HEK293 (cell line): ENCODE data around the gene ISYNA1.

ENCODE experiments used
- CTCF ChIA-PET: fragments of 350-600 bp; formaldehyde crosslinking; extraction: SDS; loops from one replicate; lab custom pipeline; 2021; ENCODE audit warnings: antibody characterized with exemption; lab: Yijun Ruan, JAX
- POLR2A ChIA-PET: fragments of 300-600 bp; formaldehyde crosslinking; extraction: SDS; loops from one replicate; lab custom pipeline; 2020; ENCODE audit warnings: antibody characterized with exemption, inconsistent platforms; lab: Yijun Ruan, JAX
- H3K27ac ChIP-seq: fragments of 200-500 bp; sonication (Bioruptor generic); 2 replicates; pipeline ENCODE4 v1.5.1; 2014; ENCODE audit warnings: low read depth, low read length, control low read depth, inconsistent platforms; ENCODE audit errors: extremely low read depth
- H3K36me3 ChIP-seq, 2 experiments: fragments of 200-500 bp in 1 of 2; sonication (Bioruptor generic) in 1 of 2; 1 replicate in 1 of 2; 2 replicates in 1 of 2; pipeline ENCODE4 v1.5.1; 2014 to 2017; ENCODE audit warnings: inconsistent platforms in 2 of 2, low read length in 2 of 2; ENCODE audit not compliant: control insufficient read depth in 2 of 2, insufficient read depth in 1 of 2
- H3K4me1 ChIP-seq: fragments of 200-500 bp; sonication (Bioruptor generic); 2 replicates; pipeline ENCODE4 v1.5.1; 2014; ENCODE audit warnings: mild to moderate bottlenecking, low read length, inconsistent platforms; ENCODE audit not compliant: control insufficient read depth, insufficient read depth
- H3K4me3 ChIP-seq: 2 replicates; pipeline ENCODE4 v1.5.1; 2011; ENCODE audit warnings: low read depth, mild to moderate bottlenecking, control low read depth, low read length, moderate library complexity
- H3K9me3 ChIP-seq: fragments of 200-500 bp; sonication (Bioruptor generic); 2 replicates; pipeline ENCODE4 v1.5.1; 2014; ENCODE audit warnings: low read depth, low read length, inconsistent platforms; ENCODE audit not compliant: control insufficient read depth, insufficient read depth
- GLIS1 ChIP-seq: fragments of 450-650 bp; formaldehyde crosslinking; IDR thresholded peaks from 2 replicates; pipeline ENCODE4 v1.5.1; 2016; ENCODE audit warnings: missing biosample characterization, missing genetic modification characterization
- KLF1 ChIP-seq: fragments of 450-650 bp; formaldehyde crosslinking; IDR thresholded peaks from 2 replicates; pipeline ENCODE4 v1.5.1; 2016; ENCODE audit warnings: missing biosample characterization, missing genetic modification characterization
- KLF7 ChIP-seq: fragments of 450-650 bp; formaldehyde crosslinking; IDR thresholded peaks from 2 replicates; pipeline ENCODE4 v1.5.1; 2016; ENCODE audit warnings: missing biosample characterization, missing genetic modification characterization, borderline replicate concordance
- OVOL3 ChIP-seq: fragments of 450-650 bp; formaldehyde crosslinking; IDR thresholded peaks from 2 replicates; pipeline ENCODE4 v1.5.1; 2016; ENCODE audit warnings: missing biosample characterization, missing genetic modification characterization
- SP2 ChIP-seq: fragments of 450-650 bp; formaldehyde crosslinking; IDR thresholded peaks from 2 replicates; pipeline ENCODE4 v1.5.1; 2016; ENCODE audit warnings: missing biosample characterization, missing genetic modification characterization
- ZBTB48 ChIP-seq: fragments of 450-650 bp; formaldehyde crosslinking; IDR thresholded peaks from 2 replicates; pipeline ENCODE4 v1.5.1; 2016; ENCODE audit warnings: missing biosample characterization, missing genetic modification characterization
- ZEB2 ChIP-seq: fragments of 450-650 bp; formaldehyde crosslinking; IDR thresholded peaks from 2 replicates; pipeline ENCODE4 v1.5.1; 2016; ENCODE audit warnings: missing biosample characterization, missing genetic modification characterization
- ZNF175 ChIP-seq: fragments of 450-650 bp; formaldehyde crosslinking; IDR thresholded peaks from 2 replicates; pipeline ENCODE4 v1.5.1; 2016; ENCODE audit warnings: missing biosample characterization, missing genetic modification characterization
- ZNF19 ChIP-seq: fragments of 450-650 bp; formaldehyde crosslinking; IDR thresholded peaks from 2 replicates; pipeline ENCODE4; 2016; ENCODE audit warnings: missing biosample characterization, missing genetic modification characterization, low read depth
- ZNF211 ChIP-seq: fragments of 450-650 bp; formaldehyde crosslinking; IDR thresholded peaks from 2 replicates; pipeline ENCODE4 v1.5.1; 2016; ENCODE audit warnings: low read depth, missing biosample characterization, missing genetic modification characterization
- ZNF221 ChIP-seq: fragments of 450-650 bp; formaldehyde crosslinking; IDR thresholded peaks from 2 replicates; pipeline ENCODE4 v1.5.1; 2017; ENCODE audit warnings: missing biosample characterization, missing genetic modification characterization, borderline replicate concordance
- ZNF266 ChIP-seq: fragments of 450-650 bp; formaldehyde crosslinking; IDR thresholded peaks from 2 replicates; pipeline ENCODE4 v1.5.1; 2016; ENCODE audit warnings: missing biosample characterization, missing genetic modification characterization, low read depth
- ZNF324 ChIP-seq: fragments of 450-650 bp; formaldehyde crosslinking; IDR thresholded peaks from 2 replicates; pipeline ENCODE4 v1.5.1; 2016; ENCODE audit warnings: missing biosample characterization, missing genetic modification characterization
- ZNF530 ChIP-seq: fragments of 450-650 bp; formaldehyde crosslinking; IDR thresholded peaks from 2 replicates; pipeline ENCODE4 v1.5.1; 2016; ENCODE audit warnings: low read depth, missing biosample characterization, missing genetic modification characterization
- ZNF544 ChIP-seq: fragments of 450-650 bp; formaldehyde crosslinking; IDR thresholded peaks from 2 replicates; pipeline ENCODE4 v1.5.0; 2017; ENCODE audit warnings: missing biosample characterization, missing genetic modification characterization
- ZNF561 ChIP-seq: fragments of 450-650 bp; IDR thresholded peaks from 2 replicates; pipeline ENCODE4 v1.5.1; 2018; ENCODE audit warnings: missing biosample characterization, missing genetic modification characterization, borderline replicate concordance
- ZNF701 ChIP-seq: fragments of 450-650 bp; formaldehyde crosslinking; IDR thresholded peaks from 2 replicates; pipeline ENCODE4 v1.5.1; 2016; ENCODE audit warnings: missing biosample characterization, missing genetic modification characterization
- ZNF768 ChIP-seq: fragments of 450-650 bp; formaldehyde crosslinking; IDR thresholded peaks from 2 replicates; pipeline ENCODE4 v1.5.1; 2018; ENCODE audit warnings: missing biosample characterization, mild to moderate bottlenecking, missing genetic modification characterization
- TF ChIP-seq, protein P1 (sequence below): fragments of 450-650 bp; formaldehyde crosslinking; IDR thresholded peaks from 2 replicates; pipeline ENCODE4 v1.5.1; 2017; ENCODE audit warnings: missing biosample characterization, missing genetic modification characterization
- TF ChIP-seq, protein P2 (sequence below): fragments of 450-650 bp; formaldehyde crosslinking; conservative IDR thresholded peaks from 2 replicates; pipeline ENCODE4 v1.5.1; 2016; ENCODE audit warnings: low read depth, missing biosample characterization, missing genetic modification characterization
- TF ChIP-seq, protein P3 (sequence below): fragments of 450-650 bp; formaldehyde crosslinking; optimal IDR thresholded peaks from 2 replicates; pipeline ENCODE3; 2016; ENCODE audit warnings: missing biosample characterization, mild to moderate bottlenecking, missing genetic modification characterization
- TF ChIP-seq, protein P4 (sequence below): fragments of 450-650 bp; formaldehyde crosslinking; IDR thresholded peaks from 2 replicates; pipeline ENCODE4 v1.5.1; 2016; ENCODE audit warnings: missing biosample characterization, missing genetic modification characterization
- TF ChIP-seq, protein P5 (sequence below): fragments of 450-650 bp; formaldehyde crosslinking; IDR thresholded peaks from 2 replicates; pipeline ENCODE4 v1.5.1; 2016; ENCODE audit warnings: missing biosample characterization, missing genetic modification characterization
- TF ChIP-seq, protein P6 (sequence below): fragments of 450-650 bp; formaldehyde crosslinking; IDR thresholded peaks from 2 replicates; pipeline ENCODE4 v1.5.1; 2016; ENCODE audit warnings: missing biosample characterization, missing genetic modification characterization

The ISYNA1 gene

DNA sequence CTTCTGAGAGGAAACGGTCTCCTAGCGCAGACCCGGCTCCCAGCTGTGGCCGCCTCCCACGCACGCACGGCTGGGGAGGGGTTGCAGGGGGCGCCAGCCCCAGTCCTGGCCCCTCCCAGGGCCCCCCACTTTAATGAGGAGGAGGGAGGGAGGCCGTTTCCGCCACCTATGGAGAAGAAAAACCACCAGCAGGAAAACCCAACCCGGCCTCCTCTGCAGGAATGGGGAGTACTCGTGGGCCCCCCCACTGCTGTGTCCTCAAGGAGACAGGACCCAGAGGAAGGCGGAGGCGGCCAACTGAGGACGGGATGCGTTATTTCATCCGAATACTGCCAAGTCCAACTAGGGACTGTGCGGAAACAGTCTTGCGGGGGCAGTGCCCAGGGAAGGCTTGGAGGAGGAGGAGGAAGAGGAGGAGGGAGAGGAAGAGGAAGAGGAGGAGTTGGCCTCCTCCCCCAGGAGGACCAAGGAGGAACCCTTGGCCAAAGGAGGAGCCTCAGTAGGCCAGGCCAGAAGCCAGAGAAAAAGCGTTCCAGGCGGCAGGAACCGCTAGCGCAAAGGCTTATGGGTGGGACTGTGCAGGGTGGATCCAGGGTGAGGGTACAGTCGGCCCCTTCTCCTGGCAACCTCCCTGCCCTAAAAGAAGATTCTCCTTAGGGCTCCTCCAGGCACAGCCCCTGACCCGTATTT, 22.6 kb downstream of the ISYNA1 start:
- no peak overlapping the region for H3K27ac ChIP-seq
- ChIA-PET POLR2A (interaction anchor here (1.5 to 4.2 kb wide), 4 partner anchors 11 to 135 kb away, joined by 4 to 75 read pairs (median 12); partner anchors contain the start of gene JUND), CTCF (interaction anchor here (1.1 to 6.7 kb wide), 10 partner anchors 25 to 137 kb away, joined by 3 to 117 read pairs (median 8); partner anchors contain the start of gene GDF15)
- H3K36me3 ChIP-seq, result no peaks in the 10 kb centered on the region
- peaks cover 9% of the 10 kb centered on the region; the same call in 1 of the 2 replicates for H3K4me1 ChIP-seq
- no peak overlapping the region for H3K4me3 ChIP-seq
- H3K9me3 ChIP-seq, result no peaks in the 10 kb centered on the region
- TF ChIP-seq ZNF768 (tag by site-specific recombination) (no peak), KLF1 (tag by site-specific recombination) (peak; percentile 18; the same call in 1 of the 2 replicates), KLF7 (no peak), ZBTB48 (tag by site-specific recombination) (0 out of 2 replicates have a peak, but pooled peaks have one; percentile 28), ZNF324 (tag by site-specific recombination) (no peak), ZNF221 (no peak), ZNF211 (tag by site-specific recombination) (no peak), ZNF175 (tag by site-specific recombination) (no peak), ZNF701 (tag by site-specific recombination) (no peak), ZNF530 (no peak), ZNF544 (no peak), ZNF266 (no peak), ZNF19 (tag by site-specific recombination) (no peak), ZNF561 (tag by site-specific recombination) (0 out of 2 replicates have a peak, but pooled peaks have one; percentile 30), SP2 (tag by site-specific recombination) (peak; percentile 53), ZEB2 (tag by site-specific recombination) (0 out of 2 replicates have a peak, but pooled peaks have one; percentile 24), GLIS1 (peak; percentile 98), OVOL3 (no peak)
- TF ChIP-seq, protein P1, sequence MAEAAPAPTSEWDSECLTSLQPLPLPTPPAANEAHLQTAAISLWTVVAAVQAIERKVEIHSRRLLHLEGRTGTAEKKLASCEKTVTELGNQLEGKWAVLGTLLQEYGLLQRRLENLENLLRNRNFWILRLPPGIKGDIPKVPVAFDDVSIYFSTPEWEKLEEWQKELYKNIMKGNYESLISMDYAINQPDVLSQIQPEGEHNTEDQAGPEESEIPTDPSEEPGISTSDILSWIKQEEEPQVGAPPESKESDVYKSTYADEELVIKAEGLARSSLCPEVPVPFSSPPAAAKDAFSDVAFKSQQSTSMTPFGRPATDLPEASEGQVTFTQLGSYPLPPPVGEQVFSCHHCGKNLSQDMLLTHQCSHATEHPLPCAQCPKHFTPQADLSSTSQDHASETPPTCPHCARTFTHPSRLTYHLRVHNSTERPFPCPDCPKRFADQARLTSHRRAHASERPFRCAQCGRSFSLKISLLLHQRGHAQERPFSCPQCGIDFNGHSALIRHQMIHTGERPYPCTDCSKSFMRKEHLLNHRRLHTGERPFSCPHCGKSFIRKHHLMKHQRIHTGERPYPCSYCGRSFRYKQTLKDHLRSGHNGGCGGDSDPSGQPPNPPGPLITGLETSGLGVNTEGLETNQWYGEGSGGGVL (tag by site-specific recombination), result peak; percentile 82
- TF ChIP-seq, protein P2, sequence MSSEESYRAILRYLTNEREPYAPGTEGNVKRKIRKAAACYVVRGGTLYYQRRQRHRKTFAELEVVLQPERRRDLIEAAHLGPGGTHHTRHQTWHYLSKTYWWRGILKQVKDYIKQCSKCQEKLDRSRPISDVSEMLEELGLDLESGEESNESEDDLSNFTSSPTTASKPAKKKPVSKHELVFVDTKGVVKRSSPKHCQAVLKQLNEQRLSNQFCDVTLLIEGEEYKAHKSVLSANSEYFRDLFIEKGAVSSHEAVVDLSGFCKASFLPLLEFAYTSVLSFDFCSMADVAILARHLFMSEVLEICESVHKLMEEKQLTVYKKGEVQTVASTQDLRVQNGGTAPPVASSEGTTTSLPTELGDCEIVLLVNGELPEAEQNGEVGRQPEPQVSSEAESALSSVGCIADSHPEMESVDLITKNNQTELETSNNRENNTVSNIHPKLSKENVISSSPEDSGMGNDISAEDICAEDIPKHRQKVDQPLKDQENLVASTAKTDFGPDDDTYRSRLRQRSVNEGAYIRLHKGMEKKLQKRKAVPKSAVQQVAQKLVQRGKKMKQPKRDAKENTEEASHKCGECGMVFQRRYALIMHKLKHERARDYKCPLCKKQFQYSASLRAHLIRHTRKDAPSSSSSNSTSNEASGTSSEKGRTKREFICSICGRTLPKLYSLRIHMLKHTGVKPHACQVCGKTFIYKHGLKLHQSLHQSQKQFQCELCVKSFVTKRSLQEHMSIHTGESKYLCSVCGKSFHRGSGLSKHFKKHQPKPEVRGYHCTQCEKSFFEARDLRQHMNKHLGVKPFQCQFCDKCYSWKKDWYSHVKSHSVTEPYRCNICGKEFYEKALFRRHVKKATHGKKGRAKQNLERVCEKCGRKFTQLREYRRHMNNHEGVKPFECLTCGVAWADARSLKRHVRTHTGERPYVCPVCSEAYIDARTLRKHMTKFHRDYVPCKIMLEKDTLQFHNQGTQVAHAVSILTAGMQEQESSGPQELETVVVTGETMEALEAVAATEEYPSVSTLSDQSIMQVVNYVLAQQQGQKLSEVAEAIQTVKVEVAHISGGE (tag by site-specific recombination), result no peak
- TF ChIP-seq, protein P3, sequence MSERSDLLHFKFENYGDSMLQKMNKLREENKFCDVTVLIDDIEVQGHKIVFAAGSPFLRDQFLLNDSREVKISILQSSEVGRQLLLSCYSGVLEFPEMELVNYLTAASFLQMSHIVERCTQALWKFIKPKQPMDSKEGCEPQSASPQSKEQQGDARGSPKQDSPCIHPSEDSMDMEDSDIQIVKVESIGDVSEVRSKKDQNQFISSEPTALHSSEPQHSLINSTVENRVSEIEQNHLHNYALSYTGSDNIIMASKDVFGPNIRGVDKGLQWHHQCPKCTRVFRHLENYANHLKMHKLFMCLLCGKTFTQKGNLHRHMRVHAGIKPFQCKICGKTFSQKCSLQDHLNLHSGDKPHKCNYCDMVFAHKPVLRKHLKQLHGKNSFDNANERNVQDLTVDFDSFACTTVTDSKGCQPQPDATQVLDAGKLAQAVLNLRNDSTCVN, result no peak
- TF ChIP-seq, protein P4, sequence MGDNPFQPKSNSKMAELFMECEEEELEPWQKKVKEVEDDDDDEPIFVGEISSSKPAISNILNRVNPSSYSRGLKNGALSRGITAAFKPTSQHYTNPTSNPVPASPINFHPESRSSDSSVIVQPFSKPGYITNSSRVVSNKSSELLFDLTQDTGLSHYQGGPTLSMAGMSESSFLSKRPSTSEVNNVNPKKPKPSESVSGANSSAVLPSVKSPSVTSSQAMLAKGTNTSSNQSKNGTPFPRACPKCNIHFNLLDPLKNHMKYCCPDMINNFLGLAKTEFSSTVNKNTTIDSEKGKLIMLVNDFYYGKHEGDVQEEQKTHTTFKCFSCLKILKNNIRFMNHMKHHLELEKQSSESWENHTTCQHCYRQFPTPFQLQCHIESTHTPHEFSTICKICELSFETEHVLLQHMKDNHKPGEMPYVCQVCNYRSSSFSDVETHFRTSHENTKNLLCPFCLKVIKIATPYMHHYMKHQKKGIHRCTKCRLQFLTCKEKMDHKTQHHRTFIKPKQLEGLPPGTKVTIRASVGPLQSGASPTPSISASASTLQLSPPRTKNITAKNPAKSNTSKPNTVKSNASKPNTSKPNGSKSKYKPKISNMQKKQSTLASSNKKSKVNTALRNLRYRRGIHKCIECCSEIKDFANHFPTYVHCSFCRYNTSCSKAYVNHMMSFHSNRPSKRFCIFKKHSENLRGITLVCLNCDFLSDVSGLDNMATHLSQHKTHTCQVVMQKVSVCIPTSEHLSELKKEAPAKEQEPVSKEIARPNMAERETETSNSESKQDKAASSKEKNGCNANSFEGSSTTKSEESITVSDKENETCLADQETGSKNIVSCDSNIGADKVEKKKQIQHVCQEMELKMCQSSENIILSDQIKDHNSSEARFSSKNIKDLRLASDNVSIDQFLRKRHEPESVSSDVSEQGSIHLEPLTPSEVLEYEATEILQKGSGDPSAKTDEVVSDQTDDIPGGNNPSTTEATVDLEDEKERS (tag by site-specific recombination), result no peak
- TF ChIP-seq, protein P5, sequence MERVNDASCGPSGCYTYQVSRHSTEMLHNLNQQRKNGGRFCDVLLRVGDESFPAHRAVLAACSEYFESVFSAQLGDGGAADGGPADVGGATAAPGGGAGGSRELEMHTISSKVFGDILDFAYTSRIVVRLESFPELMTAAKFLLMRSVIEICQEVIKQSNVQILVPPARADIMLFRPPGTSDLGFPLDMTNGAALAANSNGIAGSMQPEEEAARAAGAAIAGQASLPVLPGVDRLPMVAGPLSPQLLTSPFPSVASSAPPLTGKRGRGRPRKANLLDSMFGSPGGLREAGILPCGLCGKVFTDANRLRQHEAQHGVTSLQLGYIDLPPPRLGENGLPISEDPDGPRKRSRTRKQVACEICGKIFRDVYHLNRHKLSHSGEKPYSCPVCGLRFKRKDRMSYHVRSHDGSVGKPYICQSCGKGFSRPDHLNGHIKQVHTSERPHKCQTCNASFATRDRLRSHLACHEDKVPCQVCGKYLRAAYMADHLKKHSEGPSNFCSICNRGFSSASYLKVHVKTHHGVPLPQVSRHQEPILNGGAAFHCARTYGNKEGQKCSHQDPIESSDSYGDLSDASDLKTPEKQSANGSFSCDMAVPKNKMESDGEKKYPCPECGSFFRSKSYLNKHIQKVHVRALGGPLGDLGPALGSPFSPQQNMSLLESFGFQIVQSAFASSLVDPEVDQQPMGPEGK (tag by site-specific recombination), result peak; percentile 79
- TF ChIP-seq, protein P6, sequence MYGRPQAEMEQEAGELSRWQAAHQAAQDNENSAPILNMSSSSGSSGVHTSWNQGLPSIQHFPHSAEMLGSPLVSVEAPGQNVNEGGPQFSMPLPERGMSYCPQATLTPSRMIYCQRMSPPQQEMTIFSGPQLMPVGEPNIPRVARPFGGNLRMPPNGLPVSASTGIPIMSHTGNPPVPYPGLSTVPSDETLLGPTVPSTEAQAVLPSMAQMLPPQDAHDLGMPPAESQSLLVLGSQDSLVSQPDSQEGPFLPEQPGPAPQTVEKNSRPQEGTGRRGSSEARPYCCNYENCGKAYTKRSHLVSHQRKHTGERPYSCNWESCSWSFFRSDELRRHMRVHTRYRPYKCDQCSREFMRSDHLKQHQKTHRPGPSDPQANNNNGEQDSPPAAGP (tag by site-specific recombination), result peak; percentile 56
